HG03280 (cell line): ENCODE results near the gene FILIP1L.

Experiments
- ATAC-seq: cut with Tn5 transposase; IDR thresholded peaks from one replicate; pipeline ENCODE4 v1.9.1; 2021; ENCODE audit warnings: mild to moderate bottlenecking, moderate library complexity; ENCODE audit not compliant: unreplicated experiment

FILIP1L gene

GRCh38 chr3:100125161-100125938, 11.0 kb upstream of the FILIP1L start:
- no peak for ATAC-seq

GRCh38 chr3:100124201-100124761, 10.0 kb upstream of the FILIP1L start:
- ATAC-seq, result no peak

- no peak for ATAC-seq
Measured at GRCh38 chr3:100123112-100123511, 8.8 kb upstream of the FILIP1L start.

- ATAC-seq, result no peak
Measured at GRCh38 chr3:100122321-100122720, 8.0 kb upstream of the FILIP1L start.

GRCh38 chr3:100120693-100121092, 6.4 kb upstream of the FILIP1L start:
- ATAC-seq, result no peak

GRCh38 chr3:100120012-100120411, 5.7 kb upstream of the FILIP1L start:
- ATAC-seq, result no peak

GRCh38 chr3:100117093-100117492, 2.8 kb upstream of the FILIP1L start:
- no peak for ATAC-seq

GRCh38 chr3:100113723-100114412, 433 bp downstream of the FILIP1L start:
- no peak for ATAC-seq

- ATAC-seq, result no peak
Measured at GRCh38 chr3:100111728-100112127, 2.6 kb downstream of the FILIP1L start.

- no peak for ATAC-seq
Measured at GRCh38 chr3:100110162-100110561, 4.1 kb downstream of the FILIP1L start.

GRCh38 chr3:100108464-100109079, 5.7 kb downstream of the FILIP1L start:
- ATAC-seq, result no peak

GRCh38 chr3:100107221-100107814, 7.0 kb downstream of the FILIP1L start:
- no peak for ATAC-seq

GRCh38 chr3:100106531-100107141, 7.7 kb downstream of the FILIP1L start:
- no peak for ATAC-seq

GRCh38 chr3:100106094-100106493, 8.2 kb downstream of the FILIP1L start:
- no peak for ATAC-seq

GRCh38 chr3:100105501-100105900, 8.8 kb downstream of the FILIP1L start:
- ATAC-seq, result no peak

GRCh38 chr3:100104817-100105413, 9.4 kb downstream of the FILIP1L start:
- ATAC-seq, result no peak

- peak; percentile 31 for ATAC-seq
Measured at GRCh38 chr3:100104442-100104798, 9.9 kb downstream of the FILIP1L start.

- ATAC-seq, result peak; percentile 89
Measured at GRCh38 chr3:100103558-100104441, 10.5 kb downstream of the FILIP1L start.

- no peak for ATAC-seq
Measured at GRCh38 chr3:100102757-100103156, 11.5 kb downstream of the FILIP1L start.
